Vagina (tissue), 2 donors: ENCODE measurements around the gene CLCNKA.

Source experiments
- CTCF ChIP-seq, 3 experiments: fragments of 450-650 bp in 2 of 3; fragments of 200-600 bp in 1 of 3; sonication (generic) in 1 of 3; IDR thresholded peaks; one replicate each; pipeline ENCODE4 v1.5.1; 2017 to 2019; ENCODE audit warnings: antibody characterized with exemption in 3 of 3, mild to moderate bottlenecking in 2 of 3, moderate library complexity in 2 of 3
- POLR2A ChIP-seq, 2 donors: fragments of 450-650 bp; IDR thresholded peaks; one replicate each; pipeline ENCODE4 v1.6.1; 2017; ENCODE audit warnings: antibody characterized with exemption in 2 of 2, mild to moderate bottlenecking in 2 of 2, moderate library complexity in 2 of 2
- POLR2AphosphoS5 ChIP-seq, 2 donors: sonication (generic); formaldehyde crosslinking; IDR thresholded peaks; one replicate each; pipeline ENCODE4 v1.9.0; 2017; ENCODE audit warnings: antibody characterized with exemption in 2 of 2, mild to moderate bottlenecking in 2 of 2, low read depth in 1 of 2; ENCODE audit not compliant: insufficient read depth in 1 of 2

- TF ChIP-seq POLR2A (IDR thresholded peaks at IDR 0.05) (no peak), POLR2AphosphoS5 (IDR thresholded peaks at IDR 0.05; ENCODE audit: insufficient read depth in 1 of 2, low read depth in 1 of 2) (no peak), CTCF (IDR thresholded peaks at IDR 0.05) (no peak)
These were observed 1.3 kb downstream of the CLCNKA start for GRCh38 chr1:16023050-16023653.
